ENCODE data around the gene WNT9A.

WNT9A gene

DNA sequence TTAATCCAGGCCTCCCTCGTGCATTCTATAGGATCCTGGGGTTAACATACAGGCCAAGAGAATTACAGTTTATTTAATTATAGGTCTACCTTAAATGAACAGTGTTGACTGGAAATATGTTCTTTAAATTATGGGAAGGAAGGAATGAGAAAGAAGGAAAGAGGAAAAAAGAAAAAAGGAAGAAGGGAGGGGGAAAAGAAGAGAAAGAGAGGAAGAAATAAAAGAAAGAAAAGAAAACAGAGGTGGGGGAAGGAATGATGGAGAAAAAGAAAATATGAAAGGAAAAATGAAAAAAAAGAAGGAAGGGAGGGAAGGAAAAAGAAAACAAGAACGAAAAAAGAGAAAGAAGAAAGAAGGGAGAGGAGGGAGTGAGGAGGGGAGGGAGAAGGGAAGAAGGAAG is 38.5 kb downstream of the WNT9A start:
- no peak for DNase-seq

DNA sequence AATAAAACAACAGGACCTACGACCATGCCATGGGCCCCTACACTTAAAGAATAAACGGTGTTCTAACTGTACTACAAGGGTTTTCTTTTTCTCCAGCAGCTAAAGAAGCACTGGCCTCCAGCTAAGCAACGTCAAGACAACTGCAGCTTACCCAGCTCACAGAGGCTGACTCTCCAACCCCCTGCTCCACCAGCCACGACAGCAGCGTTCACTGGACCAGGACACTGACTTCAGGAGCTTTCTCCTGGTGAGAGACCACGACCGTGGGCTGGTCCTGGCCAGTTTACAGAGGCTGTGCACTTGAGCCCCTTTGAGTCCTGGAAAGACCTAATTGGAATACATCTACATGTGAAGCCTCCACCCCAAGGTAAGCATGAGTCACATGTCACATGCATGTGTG is 39.4 kb downstream of the WNT9A start:
- DNase-seq, result no peak

DNA sequence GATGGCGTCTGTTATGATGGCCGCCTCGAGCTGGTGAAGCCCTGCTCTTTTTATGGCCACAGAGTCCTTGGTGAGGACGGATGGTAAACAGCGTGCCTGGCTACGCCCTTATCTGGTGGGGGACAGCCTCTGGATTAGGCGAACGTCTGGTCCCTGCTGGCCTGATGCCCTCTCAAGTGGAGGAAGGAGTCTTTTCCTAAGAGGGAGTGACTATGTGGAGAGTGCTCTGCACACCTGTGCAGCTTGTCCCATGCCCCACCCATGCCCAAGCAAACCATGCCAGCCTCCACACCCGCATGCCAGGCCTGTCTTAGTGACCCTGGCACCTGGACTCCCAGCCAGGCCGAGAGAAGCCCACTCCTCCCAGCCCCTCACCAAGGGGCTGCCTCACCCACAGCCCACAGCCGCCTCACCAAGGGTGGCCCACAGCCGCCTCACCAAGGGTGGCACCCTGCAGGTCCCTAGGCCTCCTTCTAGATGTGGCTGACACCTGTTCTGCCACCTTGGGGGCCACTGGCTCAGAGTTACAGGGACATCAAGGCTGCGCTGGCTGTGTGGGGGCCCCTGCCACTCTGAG is 40.2 kb downstream of the WNT9A start:
- peak; percentile 86 for DNase-seq

DNA sequence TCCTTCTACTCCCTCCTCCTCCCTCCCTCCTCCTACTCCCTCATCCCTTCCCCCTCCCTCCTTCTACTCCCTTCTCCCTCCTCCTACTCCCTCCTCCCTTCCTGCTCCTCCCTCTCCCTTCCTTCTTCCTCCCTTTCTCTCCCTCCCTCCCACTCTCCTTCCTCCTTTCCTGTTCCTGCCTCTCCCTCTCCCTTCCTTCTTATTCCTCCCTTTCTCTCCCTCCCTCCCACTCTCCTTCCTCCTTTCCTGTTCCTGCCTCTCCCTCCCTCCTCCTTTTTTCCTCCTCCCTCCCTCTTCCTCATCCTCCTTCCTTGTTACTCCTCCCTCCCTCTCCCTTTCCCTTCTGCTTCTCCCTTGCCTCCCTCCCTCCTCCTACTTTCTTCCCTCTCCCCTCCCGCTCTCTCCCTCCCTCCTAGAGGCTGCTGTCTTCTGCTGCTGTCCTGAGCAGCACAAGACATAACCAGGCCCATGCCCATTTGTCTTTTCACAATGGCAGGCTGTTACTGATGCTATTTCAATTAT is 41.1 kb downstream of the WNT9A start:
- DNase-seq, result no peak

DNA sequence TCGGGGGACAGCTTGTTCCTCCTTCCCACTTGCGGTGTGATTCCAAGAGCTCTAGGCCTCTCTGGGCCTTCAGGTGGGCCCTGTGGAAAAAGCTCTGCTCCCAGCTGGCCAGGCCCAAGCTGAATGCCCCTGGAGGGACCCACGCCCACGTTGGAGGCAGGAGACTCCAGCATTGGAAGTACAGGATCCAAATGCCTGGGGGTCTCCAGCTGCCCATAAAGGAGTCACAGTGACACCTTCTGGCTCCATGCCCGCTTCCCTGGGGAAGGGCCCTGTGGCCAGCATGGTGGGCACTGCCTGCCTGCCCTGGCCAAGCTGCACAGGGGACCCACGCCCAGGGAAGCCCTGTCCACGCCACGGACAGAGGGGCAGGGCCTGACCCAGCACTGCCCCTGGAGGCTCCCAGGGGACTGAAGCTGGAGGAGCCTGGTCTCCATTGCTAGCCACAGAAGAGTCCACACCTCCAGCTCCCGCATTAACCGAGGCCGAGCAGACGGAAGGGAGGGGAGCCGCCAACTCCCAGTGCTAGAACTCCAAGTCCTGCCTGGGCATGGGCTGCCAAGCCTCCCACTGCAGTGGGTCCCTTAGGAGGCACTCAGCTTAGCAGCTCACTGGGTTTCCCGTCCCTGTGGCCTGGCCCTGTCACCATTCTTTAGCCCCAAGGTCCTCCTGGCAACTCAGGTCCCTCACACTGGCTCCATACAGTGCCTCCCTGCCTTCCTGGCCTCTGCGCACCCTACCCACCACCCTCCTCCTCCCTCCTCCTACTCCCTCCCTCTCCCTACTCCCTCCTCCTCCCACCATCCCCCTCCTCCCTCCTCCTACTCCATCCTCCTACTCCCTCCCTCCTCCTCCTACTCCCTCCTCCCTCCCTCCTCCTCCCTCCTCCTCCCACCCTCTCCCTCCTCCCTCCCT is 41.9 kb downstream of the WNT9A start:
- DNase-seq, result no peak

DNA sequence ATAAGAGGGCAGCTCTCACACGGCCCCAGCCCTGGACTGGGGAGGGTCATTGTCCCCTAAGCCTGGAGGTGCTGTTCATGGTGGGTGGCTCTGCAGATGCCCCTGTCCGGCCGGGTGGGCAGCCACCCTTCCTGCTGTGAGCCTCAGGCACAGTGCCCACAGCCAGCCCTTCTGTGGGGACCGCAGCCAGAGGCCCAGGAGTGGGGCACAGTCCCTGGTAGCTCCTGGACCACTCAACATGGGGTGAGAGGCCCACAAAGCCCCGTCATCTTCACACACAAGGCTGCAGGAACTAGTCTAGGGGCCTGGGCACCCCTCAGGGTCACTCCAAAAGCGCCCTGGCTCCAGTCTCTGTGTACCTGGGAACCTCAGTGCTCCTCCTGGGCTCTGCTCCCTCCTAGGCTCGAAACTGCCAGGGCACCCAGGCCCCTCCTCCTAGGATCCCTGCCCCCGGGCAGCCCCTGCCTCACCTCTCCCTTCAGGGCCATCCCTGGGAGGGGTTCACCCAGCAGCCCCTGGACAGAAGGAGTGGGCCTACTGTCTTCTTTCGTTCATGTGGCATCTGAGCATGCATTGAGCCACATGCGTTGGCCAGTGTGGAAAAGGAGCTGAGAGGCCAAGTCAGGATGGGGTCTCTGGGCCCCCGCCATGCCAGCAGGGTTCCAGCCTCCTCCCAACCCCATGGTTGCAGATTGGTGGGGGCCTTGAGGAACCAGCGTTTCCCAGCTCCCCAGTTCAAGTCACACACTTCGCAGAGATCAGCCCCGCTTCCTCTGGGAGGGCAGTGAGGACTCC is 43.0 kb downstream of the WNT9A start:
- DNase-seq, result no peak

DNA sequence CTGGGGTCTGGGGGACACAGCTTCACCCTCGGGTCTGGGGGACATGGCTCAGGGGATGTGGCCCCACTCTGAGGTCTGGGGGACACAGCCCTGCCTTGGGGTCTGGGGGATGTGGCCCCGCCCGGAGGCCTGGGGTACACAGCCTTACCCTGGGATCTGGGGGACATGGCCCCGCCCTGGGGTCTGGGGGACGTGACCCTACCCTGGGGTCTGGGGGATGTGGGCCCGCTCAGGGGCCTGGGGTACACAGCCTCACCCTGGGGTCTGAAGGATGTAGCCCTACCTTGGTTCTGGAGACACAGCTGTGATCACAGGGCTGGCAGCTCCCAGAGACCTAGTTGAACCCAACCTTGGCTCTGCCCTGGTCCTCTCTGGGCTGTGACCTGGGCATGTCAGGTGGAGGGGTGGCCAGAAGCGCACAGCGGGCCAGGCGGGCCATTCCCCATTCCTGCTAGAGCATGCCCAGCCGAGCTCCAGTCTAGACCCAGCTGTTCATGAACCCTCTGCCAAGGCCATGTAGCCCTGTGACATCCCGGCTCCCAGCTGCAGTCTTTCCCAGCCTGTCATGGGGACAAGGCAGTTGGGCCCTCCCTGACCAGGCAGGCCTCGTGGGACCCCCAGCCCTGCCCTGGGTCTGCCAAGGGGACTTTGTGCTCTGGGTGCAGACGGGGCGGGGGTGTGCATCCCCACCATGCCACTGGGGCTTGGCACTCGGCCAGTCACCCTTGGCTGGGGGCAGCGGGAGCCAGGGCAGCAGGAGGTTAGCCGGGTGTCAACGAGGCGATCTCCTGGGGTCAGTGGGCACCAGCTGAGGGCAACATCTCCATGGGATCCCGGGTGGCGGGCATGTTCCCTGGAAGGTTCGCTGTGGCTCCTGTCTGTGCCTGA is 43.9 kb downstream of the WNT9A start:
- no peak for DNase-seq

DNA sequence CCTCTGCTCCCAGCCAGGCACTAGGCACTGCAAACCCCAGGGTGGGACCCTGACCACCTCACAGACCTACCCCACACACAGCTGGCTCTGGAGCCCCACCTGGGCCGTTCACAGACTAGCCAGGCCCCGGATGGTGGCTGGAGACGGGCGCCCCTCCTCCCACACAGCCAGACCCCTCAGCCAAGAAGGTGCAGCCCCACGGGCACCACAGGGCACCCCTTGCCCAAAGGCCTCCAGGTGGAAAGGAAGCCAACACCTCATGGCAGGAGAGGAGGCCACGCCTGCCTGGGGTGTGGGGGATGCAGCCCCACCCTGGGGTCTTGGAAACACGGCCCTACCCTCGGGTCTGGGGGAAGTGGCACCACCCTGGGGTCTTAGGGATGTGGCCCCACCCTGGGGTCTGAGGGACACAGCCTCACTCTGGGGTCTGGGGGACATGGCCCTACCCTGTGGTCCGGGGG is 44.6 kb downstream of the WNT9A start:
- DNase-seq, result no peak

DNA sequence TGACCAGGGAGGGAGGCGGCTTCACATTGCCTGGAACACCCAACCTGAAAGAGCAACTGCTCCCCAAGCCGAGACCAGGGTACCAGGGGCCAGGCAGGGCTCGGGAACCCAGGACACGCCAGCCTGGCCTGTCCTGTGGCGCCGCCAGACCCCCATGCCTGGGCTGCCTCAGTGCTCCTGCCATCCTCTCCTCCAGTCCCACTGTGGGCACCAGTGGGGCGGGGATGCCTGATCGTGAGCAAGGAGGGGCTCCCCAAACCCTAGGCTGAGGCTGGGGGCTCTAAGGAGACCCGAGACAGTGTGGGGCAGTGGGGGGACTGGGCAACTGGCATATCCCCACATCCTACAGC is 45.1 kb downstream of the WNT9A start:
- DNase-seq, result no peak

DNA sequence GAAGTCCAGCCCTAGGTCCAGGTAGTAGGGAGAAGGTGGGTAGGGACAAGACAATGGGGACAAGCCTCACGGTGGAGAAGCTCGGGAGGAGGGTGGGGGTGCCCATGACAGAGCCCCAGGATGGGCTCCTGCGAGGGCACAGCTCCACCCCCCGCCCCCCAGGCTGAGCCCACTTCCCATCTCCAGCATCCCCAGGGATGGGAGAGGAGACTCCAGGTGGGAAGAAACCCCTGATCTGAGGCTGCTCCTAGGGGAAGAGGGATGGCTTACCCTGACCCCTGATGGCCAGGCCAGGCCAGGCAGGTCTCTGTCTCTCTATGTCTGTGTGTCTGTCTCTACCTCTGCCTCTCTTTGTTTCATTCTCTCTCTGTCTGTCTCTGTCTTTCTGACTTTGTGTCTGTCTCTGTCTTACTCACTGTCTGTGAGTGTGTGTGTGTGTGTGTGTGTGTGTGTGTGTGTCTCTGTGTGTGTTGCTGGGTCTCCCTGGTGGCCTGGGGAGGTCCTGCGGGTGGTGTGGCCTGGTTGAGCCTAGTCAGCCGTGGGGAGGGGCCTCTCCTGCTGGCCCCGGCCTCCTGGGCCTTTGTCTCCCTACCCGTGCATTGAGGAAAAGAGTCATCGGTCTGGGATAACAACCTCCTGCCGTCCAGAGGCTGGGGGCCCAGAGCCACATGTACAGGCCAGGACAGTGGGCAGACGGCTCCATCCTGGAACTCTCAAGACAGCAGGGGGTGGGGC is 45.7 kb downstream of the WNT9A start:
- DNase-seq, result no peak

DNA sequence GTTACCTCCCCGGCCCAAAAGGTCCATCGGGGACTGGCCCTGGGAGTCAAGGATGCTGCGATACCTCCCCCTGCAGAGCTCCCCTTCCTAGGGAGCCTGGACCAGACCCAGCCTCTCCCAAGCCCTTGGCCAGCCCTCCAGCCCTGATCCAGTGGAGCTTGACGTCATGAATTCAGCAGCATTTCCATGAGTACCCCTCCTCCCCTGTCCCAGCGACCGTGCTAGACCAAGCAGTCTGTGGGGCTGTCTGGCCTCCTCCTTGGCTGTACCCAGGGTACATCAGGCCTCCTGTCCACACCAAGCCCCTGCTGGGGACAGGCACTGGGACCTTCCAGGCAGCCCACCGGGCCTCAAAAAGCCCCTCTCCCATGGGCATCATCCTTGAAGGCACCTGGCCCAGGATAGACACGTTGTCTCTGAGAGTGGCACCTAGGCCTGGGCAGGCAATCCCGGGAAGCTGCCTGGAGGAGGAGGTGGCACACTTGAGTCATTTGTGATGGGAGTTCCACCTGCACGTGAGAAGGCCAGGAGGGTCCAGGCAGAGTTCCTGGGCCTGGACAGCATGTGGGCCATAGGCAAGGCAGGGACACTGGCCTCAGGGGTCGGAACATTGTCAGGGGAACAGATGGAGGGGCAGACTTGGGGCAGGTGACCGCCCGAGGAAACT is 46.4 kb downstream of the WNT9A start:
- DNase-seq, result no peak

DNA sequence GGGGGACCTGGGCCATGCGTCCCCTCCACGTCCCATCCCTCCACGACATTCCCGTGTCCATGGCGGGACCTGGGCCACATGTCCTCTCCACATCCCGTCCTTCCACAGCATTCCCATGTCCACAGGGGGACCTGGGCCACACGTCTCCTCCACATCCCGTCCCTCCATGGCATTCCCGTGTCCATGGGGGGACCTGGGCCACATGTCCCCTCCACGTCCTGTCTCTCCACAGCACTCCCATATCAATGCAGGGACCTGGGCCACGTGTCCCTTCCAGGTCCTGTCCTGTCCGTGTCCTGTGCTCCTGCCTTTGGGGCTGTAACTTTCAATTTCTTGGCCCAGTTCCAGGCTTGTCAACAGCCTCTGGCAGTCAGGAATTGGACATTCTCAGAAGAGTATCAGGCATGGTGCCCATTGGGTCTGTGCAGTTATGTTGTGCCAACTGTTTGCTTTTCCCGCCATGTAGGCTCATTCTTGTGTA is 47.1 kb downstream of the WNT9A start:
- DNase-seq, result no peak

DNA sequence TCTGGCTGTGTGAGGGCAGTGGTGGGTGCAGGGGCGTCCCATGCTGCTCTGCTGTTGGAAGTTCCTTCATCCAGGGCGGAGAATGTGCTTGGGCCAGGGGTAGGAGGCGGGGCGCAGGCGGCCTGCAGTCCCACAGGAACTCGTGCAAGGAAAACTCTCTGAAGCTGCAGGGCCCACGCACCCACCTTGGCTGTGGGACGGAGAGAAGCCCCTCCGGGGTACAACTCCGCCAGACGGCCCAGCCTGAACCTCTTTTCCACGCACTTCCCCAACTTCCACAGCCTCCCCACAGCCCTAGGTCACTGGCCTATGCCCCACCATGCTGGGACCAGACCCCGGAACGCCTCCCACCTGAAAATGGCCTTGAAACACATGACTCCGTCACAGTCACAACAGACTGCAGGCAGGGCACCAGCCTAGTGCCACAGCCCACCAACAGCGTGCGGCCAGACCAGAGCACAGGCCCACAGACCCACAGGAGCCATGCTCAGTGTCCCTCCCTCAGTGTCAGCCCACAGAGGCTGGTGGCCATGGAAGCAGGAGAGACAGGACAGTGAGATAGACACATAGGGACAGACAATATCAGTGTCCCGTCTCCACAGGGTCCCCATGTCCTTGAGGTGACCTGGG is 47.8 kb downstream of the WNT9A start:
- DNase-seq, result no peak

DNA sequence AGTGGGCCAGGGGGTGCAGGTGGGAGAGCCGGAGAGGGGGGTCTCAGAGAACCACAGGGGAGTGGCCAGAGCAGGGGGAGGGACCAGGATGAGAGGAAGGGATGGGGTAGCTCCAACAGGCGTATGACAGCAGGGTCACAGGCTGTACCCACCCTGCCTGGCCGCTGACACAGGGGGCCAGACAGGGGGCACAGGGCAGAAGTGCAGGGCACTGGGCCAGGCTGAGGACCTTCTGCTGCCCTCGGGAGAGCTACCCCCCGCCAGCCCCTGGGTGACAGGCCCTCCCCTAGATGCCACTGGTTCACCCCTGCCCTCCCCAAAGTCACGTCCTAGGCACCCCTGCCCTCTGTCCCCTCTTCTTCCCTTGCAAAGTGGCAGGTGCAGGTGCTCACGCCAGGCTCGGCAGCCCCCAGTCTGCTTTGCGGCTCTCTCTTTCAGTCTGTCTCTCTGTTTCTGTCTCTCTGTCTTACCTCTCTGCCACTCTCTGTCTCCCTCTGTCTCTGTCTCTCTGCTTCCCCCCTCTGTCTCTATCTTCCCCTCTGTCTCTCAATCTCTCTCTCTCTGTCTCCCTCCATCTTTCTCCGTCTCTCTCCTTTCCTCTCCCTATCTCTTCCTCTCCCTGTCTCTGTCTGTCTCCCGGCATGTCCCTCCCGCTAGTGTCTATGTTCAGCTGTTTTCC is 48.5 kb downstream of the WNT9A start:
- DNase-seq, result no peak

DNA sequence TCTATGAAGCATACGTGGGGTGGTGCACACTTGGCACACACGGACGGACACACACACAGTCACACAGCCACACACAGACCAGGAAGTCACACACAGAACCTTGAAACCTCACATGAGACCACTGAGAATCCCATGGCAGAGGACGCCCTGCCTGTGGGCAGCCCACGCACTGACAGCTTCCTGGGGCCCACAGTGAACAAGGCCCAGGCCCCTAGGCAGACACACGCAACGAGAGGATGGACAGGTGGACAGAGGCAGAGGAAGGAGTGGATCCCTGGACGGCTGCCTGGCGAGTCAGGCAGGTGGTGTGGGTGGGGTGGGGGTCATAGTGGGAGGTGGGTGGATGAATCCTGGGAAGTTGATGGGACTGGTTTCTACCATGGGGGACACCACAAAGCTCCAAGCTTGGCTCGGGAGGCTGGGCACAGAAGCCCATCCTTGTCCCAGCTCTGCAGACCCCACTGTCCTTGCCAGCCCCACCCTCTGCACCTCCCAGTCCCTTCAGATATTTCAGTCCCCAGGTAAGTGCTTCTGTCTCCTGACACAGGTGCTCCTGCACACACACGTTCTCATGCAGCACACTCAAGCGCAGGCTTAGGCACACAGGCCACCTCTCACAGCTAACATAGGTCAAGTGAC is 49.1 kb downstream of the WNT9A start:
- no peak for DNase-seq

DNA sequence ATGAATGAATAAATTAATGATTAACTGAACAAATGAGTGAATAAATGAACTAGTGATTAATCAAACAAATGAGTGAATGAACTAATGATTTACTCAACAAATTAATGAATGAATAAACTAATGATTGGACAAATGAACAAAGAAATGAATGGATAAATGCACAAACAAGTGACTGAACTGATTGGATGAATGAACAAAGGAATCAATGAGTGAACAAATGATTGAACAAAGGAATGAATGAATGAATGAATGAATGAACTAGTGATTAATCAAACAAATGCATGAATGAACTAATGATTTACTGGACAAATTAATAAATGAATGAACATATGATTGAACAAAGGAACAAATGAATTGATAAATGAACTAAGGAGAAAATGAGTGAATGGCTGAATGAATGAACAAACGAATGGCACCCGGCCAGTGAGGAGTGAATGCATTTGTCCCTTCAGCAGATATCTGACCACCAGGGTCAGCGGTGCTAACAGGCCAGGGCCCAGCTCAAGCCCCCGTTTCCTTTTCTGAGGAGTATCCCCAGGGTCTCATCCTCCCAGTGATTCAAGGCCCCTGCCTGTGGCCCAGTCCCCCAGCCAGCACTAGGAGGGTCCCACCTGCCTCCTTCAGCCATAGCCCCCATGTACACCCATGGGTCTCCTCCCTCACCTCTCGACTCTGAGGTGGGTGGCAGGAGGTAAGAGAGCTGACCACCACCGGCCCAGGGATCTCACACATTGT is 49.9 kb downstream of the WNT9A start:
- no peak for DNase-seq

DNA sequence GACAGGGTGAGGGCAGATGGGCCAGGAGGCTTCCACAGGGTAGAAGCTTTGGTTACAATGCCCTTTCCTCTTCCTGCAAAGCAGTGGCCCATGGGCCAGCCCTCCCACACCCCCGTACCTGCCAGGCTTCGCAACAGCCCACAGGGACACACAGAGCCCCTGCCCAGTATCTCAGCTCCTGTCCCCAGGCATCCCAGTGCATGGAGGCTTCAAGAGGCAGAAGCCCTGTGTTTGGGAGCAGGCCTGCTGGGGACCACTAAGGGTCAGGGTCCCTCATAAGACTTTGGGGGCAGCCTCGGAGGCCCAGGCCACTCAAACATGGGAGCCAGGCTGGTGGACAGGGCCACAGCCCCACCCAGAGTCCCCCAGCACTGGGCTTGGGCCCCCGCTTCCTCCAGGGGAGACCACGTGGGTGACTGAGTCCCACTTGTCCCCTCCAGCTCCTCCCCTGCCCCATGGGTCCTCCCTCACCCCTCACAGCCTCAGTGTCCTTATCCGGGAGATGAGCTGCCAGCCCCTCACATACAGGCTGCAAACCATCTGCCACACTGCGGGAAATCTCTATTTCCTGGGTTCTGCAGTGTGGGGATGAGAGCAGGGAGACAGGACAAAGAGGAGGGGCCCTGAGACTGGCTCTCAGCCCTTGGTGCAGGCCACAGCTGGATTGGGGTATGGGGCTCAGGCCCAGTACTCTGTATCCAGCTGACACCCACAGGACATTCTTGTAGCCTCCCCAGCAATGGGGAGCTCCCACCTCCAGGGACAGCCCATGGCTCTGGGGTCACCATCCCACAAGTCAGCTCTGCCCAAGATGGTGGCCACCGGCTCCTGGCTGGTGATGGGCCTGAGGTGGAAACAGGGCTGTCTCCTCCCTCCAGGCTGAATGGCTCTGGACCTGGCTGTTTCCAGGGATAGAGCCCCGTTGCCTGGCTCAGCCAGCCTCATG is 50.7 kb downstream of the WNT9A start:
- no peak for DNase-seq

Measured in NCI-H524 treated with DMSO at 0.1 percent for 48 hours (cell line).